ENCODE measurements around the gene NAXE. TPM values are rescaled to one million over a fixed set of nuclear protein-coding genes. Genes with fewer than 3 reads are reported as not detected.
"Not testable (repeated sequence)": the region's sequence is repeated elsewhere in the genome, so short reads cannot be mapped to it uniquely, and the experiment has no call there.

NAXE gene
- total RNA-seq, 1 experiment from 2014 or later: 96.6 TPM

- Histone ChIP-seq H2BK120ac (ENCODE audit: low read depth, low read length, poor library complexity, severe bottlenecking) (no peak overlapping the region), H2AK5ac (ENCODE audit: insufficient read length, low read length) (no peak overlapping the region), H3T11ph (ENCODE audit: low read length) (no peak overlapping the region), H3K4me2 (ENCODE audit: insufficient read depth, insufficient read length, low read length) (no peak overlapping the region), H3K23me2 (ENCODE audit: insufficient read length, low read depth, low read length, poor library complexity, severe bottlenecking) (no peaks in the 10 kb centered on the region), H3K27ac (ENCODE audit: insufficient read length, low read depth, low read length) (no peak overlapping the region), H4K20me1 (ENCODE audit: control insufficient read depth, insufficient read depth, insufficient read length) (no peaks in the 10 kb centered on the region), H2BK5ac (ENCODE audit: insufficient read length, low read length) (no peak overlapping the region), H2BK12ac (ENCODE audit: insufficient read length, low read depth, low read length) (no peak overlapping the region), H2BK20ac (ENCODE audit: low read depth, low read length, poor library complexity, severe bottlenecking) (no peak overlapping the region), H3K9me3 (ENCODE audit: control insufficient read depth, low read depth, low read length) (no peaks in the 10 kb centered on the region), H3K4ac (ENCODE audit: low read depth, low read length) (no peak overlapping the region), H3K18ac (ENCODE audit: insufficient read length, low read depth, low read length) (no peak overlapping the region), H2BK15ac (ENCODE audit: low read depth, low read length) (no peak overlapping the region), H3K4me1 (ENCODE audit: insufficient read depth, low read length) (no peaks in the 10 kb centered on the region; the same call in 1 of the 2 replicates), H4K8ac (replicated peaks; ENCODE audit: insufficient read length, low read depth, low read length) (no peak overlapping the region), H3K23ac (ENCODE audit: insufficient read length, low read depth, low read length) (no peak overlapping the region), H3K9ac (ENCODE audit: extremely low read depth, insufficient read length, low read length) (no peak overlapping the region), H3K79me2 (ENCODE audit: insufficient read depth, low read length) (no peaks in the 10 kb centered on the region), H3K56ac (ENCODE audit: insufficient read length, low read depth, low read length) (no peak overlapping the region), H3K79me1 (ENCODE audit: insufficient read depth, low read depth, low read length, poor library complexity, severe bottlenecking) (no peaks in the 10 kb centered on the region), H3K14ac (ENCODE audit: insufficient read depth, low read length) (no peak overlapping the region), H4K5ac (ENCODE audit: insufficient read length, low read depth, low read length) (no peak overlapping the region), H2AFZ (ENCODE audit: low read length) (no peak overlapping the region), H3K27me3 (ENCODE audit: insufficient read depth, low read length) (no peaks in the 10 kb centered on the region), H4K91ac (ENCODE audit: insufficient read length, low read depth, low read length) (no peak overlapping the region)
- H3K9me3 Mint-ChIP-seq: no peaks in the 10 kb centered on the region
- peaks cover 6 to 13% of the 10 kb centered on the region in 2 experiments; a peak in 3 of 4 replicates for H3K4me1 Mint-ChIP-seq
- no peak for DNase-seq
- no peak overlapping the region for H3K27ac Mint-ChIP-seq
- peak; percentile 73 for TF ChIP-seq CTCF (conservative IDR thresholded peaks at IDR 0.05)
- H3K27me3 Mint-ChIP-seq (ENCODE audit: low read depth): peaks cover 9% of the 10 kb centered on the region
- no peaks in the 10 kb centered on the region for H3K36me3 Mint-ChIP-seq (ENCODE audit: insufficient read depth in 1 of 3, low read depth in 3 of 3)
- no peak overlapping the region for H3K4me3 Mint-ChIP-seq
- WGBS (ENCODE audit: extremely low coverage, insufficient read length, low lambda C conversion rate): no CpG with 5 or more reads among the region's 6 CpGs
These were observed 17.4 kb downstream of the NAXE start for GRCh38 chr1:156608981-156609380.

- not testable (repeated sequence) for H2BK120ac ChIP-seq (ENCODE audit: low read depth, low read length, poor library complexity, severe bottlenecking); H3K18ac ChIP-seq (ENCODE audit: insufficient read length, low read depth, low read length); H3K79me2 ChIP-seq (ENCODE audit: insufficient read depth, low read length); H4K5ac ChIP-seq (ENCODE audit: insufficient read length, low read depth, low read length); H3K79me1 ChIP-seq (ENCODE audit: insufficient read depth, low read depth, low read length, poor library complexity, severe bottlenecking); H2BK5ac ChIP-seq (ENCODE audit: insufficient read length, low read length); H2BK15ac ChIP-seq (ENCODE audit: low read depth, low read length); H3K23me2 ChIP-seq (ENCODE audit: insufficient read length, low read depth, low read length, poor library complexity, severe bottlenecking); H4K20me1 ChIP-seq (ENCODE audit: control insufficient read depth, insufficient read depth, insufficient read length); H3K36me3 Mint-ChIP-seq (ENCODE audit: insufficient read depth in 1 of 3, low read depth in 3 of 3); H3K9me3 Mint-ChIP-seq; H3K27ac Mint-ChIP-seq; H3K27ac ChIP-seq (ENCODE audit: insufficient read length, low read depth, low read length); H2AK5ac ChIP-seq (ENCODE audit: insufficient read length, low read length); H2BK12ac ChIP-seq (ENCODE audit: insufficient read length, low read depth, low read length); H3K9me3 ChIP-seq (ENCODE audit: control insufficient read depth, low read depth, low read length); H3K14ac ChIP-seq (ENCODE audit: insufficient read depth, low read length); H4K8ac ChIP-seq (replicated peaks; ENCODE audit: insufficient read length, low read depth, low read length); H3K4me1 ChIP-seq (ENCODE audit: insufficient read depth, low read length); H3K4me3 Mint-ChIP-seq; H3K4me2 ChIP-seq (ENCODE audit: insufficient read depth, insufficient read length, low read length); H2AFZ ChIP-seq (ENCODE audit: low read length); H4K91ac ChIP-seq (ENCODE audit: insufficient read length, low read depth, low read length); H3K27me3 ChIP-seq (ENCODE audit: insufficient read depth, low read length); H2BK20ac ChIP-seq (ENCODE audit: low read depth, low read length, poor library complexity, severe bottlenecking); DNase-seq; H3K27me3 Mint-ChIP-seq (ENCODE audit: low read depth); H3K9ac ChIP-seq (ENCODE audit: extremely low read depth, insufficient read length, low read length); H3K4ac ChIP-seq (ENCODE audit: low read depth, low read length); H3K23ac ChIP-seq (ENCODE audit: insufficient read length, low read depth, low read length); H3T11ph ChIP-seq (ENCODE audit: low read length); H3K56ac ChIP-seq (ENCODE audit: insufficient read length, low read depth, low read length)
- no CpG with 5 or more reads among the region's 9 CpGs for WGBS (ENCODE audit: extremely low coverage, insufficient read length, low lambda C conversion rate)
- H3K4me1 Mint-ChIP-seq: peaks cover 6 to 13% of the 10 kb centered on the region in 2 experiments; a peak in 3 of 4 replicates
These were observed 18.5 kb downstream of the NAXE start for GRCh38 chr1:156610072-156610471.

Data from H9 (cell line).